NT2/D1 (cell line): Measurements from ENCODE around the gene MMRN2.

Source experiments
- SUZ12 ChIP-seq: IDR thresholded peaks from 2 replicates; pipeline ENCODE4 v1.6.1; 2011; ENCODE audit not compliant: insufficient read length, insufficient read depth; ENCODE audit errors: extremely low read depth
- YY1 ChIP-seq: IDR thresholded peaks from 2 replicates; pipeline ENCODE4 v1.6.1; 2011; ENCODE audit not compliant: insufficient read length, insufficient read depth
- ZNF274 ChIP-seq: IDR thresholded peaks from 2 replicates; pipeline ENCODE4 v1.6.1; 2011; ENCODE audit warnings: mild to moderate bottlenecking, low read depth, low read length

GRCh38 chr10:87000491-87000890 lies 43.1 kb upstream of the MMRN2 start:
- TF ChIP-seq YY1 = no peak
- no peak for TF ChIP-seq ZNF274
- no peak for TF ChIP-seq SUZ12
